ENCODE results near the gene NEUROG2. TPM values are rescaled to one million over a fixed set of nuclear protein-coding genes. Genes with fewer than 3 reads are reported as not detected.
"Not testable (repeated sequence)": the region's sequence is repeated elsewhere in the genome, so short reads cannot be mapped to it uniquely, and the experiment has no call there.

The NEUROG2 gene
- total RNA-seq, 1 donor: not detected

DNA sequence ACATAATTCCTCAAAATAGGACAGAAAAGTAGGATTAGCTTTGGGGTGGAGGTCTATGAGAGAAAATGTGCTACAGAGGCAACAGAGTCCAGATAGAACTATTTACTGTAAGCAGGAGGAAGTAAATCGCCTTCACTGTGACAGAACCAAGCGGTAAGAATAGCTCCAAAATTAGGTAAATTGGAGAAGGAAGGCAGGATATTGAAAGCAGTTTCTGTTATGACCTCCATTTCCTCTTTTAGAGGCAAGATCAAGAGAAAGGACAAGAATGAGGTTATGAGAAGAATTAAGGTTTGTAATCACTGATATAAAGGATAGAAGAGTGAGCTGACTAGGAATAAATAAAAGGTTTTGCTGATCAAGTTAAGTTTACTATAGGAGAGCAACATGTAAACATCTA, 44.1 kb upstream of the NEUROG2 start:
- Histone ChIP-seq H3K4me1 (ENCODE audit: insufficient read depth, low read length) (no peaks in the 10 kb centered on the region), H3K79me2 (ENCODE audit: insufficient read depth, low read length) (no peaks in the 10 kb centered on the region), H4K20me1 (ENCODE audit: insufficient read depth, low read length) (no peaks in the 10 kb centered on the region), H3K27me3 (ENCODE audit: insufficient read depth, low read length) (no peaks in the 10 kb centered on the region), H2AFZ (ENCODE audit: low read length) (no peak overlapping the region), H3K4me3 (ENCODE audit: insufficient read depth, low read length) (no peak overlapping the region), H3K27ac (ENCODE audit: low read depth, low read length) (no peak overlapping the region), H3K36me3 (ENCODE audit: insufficient read depth, low read length) (no peaks in the 10 kb centered on the region), H3K4me2 (ENCODE audit: insufficient read depth, low read length) (no peak overlapping the region), H3K9me3 (ENCODE audit: low read depth, low read length) (no peaks in the 10 kb centered on the region)
- TF ChIP-seq, protein P1, sequence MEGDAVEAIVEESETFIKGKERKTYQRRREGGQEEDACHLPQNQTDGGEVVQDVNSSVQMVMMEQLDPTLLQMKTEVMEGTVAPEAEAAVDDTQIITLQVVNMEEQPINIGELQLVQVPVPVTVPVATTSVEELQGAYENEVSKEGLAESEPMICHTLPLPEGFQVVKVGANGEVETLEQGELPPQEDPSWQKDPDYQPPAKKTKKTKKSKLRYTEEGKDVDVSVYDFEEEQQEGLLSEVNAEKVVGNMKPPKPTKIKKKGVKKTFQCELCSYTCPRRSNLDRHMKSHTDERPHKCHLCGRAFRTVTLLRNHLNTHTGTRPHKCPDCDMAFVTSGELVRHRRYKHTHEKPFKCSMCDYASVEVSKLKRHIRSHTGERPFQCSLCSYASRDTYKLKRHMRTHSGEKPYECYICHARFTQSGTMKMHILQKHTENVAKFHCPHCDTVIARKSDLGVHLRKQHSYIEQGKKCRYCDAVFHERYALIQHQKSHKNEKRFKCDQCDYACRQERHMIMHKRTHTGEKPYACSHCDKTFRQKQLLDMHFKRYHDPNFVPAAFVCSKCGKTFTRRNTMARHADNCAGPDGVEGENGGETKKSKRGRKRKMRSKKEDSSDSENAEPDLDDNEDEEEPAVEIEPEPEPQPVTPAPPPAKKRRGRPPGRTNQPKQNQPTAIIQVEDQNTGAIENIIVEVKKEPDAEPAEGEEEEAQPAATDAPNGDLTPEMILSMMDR (IDR thresholded peaks at IDR 0.05; ENCODE audit: extremely low read depth, low read depth, low read length): no peak
- DNase-seq (ENCODE audit: insufficient read length, low spot score, missing footprints): no peak

DNA sequence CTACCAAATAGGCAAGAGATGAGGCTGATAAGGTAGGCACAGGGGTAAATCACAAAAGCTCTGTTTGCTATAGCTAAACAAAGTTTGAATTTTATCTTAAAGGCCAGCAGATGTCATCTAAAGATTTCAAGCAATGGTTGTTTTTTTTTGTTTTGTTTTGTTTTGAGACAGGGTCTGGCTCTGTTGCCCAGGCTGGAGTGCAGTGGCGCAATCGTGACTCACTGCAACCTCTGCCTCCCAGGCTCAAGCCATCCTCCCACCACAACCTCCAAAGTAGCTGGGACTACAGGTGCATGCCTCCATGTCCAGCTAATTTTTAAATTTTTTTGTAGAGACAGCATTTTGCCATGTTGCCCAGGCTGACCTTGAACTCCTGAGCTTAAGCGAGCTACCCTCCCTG, 43.1 kb upstream of the NEUROG2 start:
- no peak overlapping the region for H2AFZ ChIP-seq (ENCODE audit: low read length)
- TF ChIP-seq, protein P1 (IDR thresholded peaks at IDR 0.05; ENCODE audit: extremely low read depth, low read depth, low read length): no peak
- H3K36me3 ChIP-seq (ENCODE audit: insufficient read depth, low read length): no peaks in the 10 kb centered on the region
- no peak overlapping the region for H3K4me2 ChIP-seq (ENCODE audit: insufficient read depth, low read length)
- no peak for DNase-seq (ENCODE audit: insufficient read length, low spot score, missing footprints)
- H3K9me3 ChIP-seq (ENCODE audit: low read depth, low read length): no peaks in the 10 kb centered on the region
- no peaks in the 10 kb centered on the region for H3K4me1 ChIP-seq (ENCODE audit: insufficient read depth, low read length)
- H3K27ac ChIP-seq (ENCODE audit: low read depth, low read length): no peak overlapping the region
- H4K20me1 ChIP-seq (ENCODE audit: insufficient read depth, low read length): no peaks in the 10 kb centered on the region
- no peaks in the 10 kb centered on the region for H3K27me3 ChIP-seq (ENCODE audit: insufficient read depth, low read length)
- no peaks in the 10 kb centered on the region for H3K79me2 ChIP-seq (ENCODE audit: insufficient read depth, low read length)
- no peak overlapping the region for H3K4me3 ChIP-seq (ENCODE audit: insufficient read depth, low read length)

- Histone ChIP-seq H3K36me3 (ENCODE audit: insufficient read depth, low read length) (no peaks in the 10 kb centered on the region), H3K79me2 (ENCODE audit: insufficient read depth, low read length) (no peaks in the 10 kb centered on the region), H2AFZ (ENCODE audit: low read length) (no peak overlapping the region), H3K4me3 (ENCODE audit: insufficient read depth, low read length) (no peak overlapping the region), H3K4me2 (ENCODE audit: insufficient read depth, low read length) (no peak overlapping the region), H3K9me3 (ENCODE audit: low read depth, low read length) (no peaks in the 10 kb centered on the region), H3K4me1 (ENCODE audit: insufficient read depth, low read length) (peaks cover 9% of the 10 kb centered on the region), H3K27me3 (ENCODE audit: insufficient read depth, low read length) (no peaks in the 10 kb centered on the region), H3K27ac (ENCODE audit: low read depth, low read length) (no peak overlapping the region), H4K20me1 (ENCODE audit: insufficient read depth, low read length) (no peaks in the 10 kb centered on the region)
- no peak for DNase-seq (ENCODE audit: insufficient read length, low spot score, missing footprints)
- TF ChIP-seq, protein P1 (IDR thresholded peaks at IDR 0.05; ENCODE audit: extremely low read depth, low read depth, low read length): no peak
Observed at GRCh38 chr4:112557676-112558411, 41.9 kb upstream of the NEUROG2 start.

DNA sequence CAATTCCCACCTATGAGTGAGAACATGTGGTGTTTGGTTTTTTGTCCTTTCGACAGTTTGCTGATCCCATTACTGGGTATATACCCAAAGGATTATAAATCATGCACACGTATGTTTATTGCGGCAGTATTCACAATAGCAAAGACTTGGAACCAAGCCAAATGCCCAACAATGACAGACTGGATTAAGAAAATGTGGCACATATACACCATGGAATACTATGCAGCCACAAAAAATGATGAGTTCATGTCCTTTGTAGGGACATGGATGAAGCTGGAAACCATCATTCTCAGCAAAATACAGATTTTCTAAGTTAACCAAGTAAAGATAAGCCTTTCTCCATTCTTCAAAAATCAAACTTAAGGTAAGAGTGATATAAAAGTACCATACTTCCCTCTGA, 38.3 kb upstream of the NEUROG2 start:
- peaks cover 27% of the 10 kb centered on the region for H3K4me1 ChIP-seq (ENCODE audit: insufficient read depth, low read length)
- H3K4me2 ChIP-seq (ENCODE audit: insufficient read depth, low read length); H3K36me3 ChIP-seq (ENCODE audit: insufficient read depth, low read length); H3K27me3 ChIP-seq (ENCODE audit: insufficient read depth, low read length); H3K79me2 ChIP-seq (ENCODE audit: insufficient read depth, low read length); DNase-seq (ENCODE audit: insufficient read length, low spot score, missing footprints); H2AFZ ChIP-seq (ENCODE audit: low read length); H3K27ac ChIP-seq (ENCODE audit: low read depth, low read length); H3K4me3 ChIP-seq (ENCODE audit: insufficient read depth, low read length); H4K20me1 ChIP-seq (ENCODE audit: insufficient read depth, low read length); H3K9me3 ChIP-seq (ENCODE audit: low read depth, low read length): not testable (repeated sequence)
